HG03139 (cell line): ENCODE measurements around the gene GALT.

Experiments used
- ATAC-seq: cut with Tn5 transposase; IDR thresholded peaks from one replicate; pipeline ENCODE4 v1.9.1; 2021; ENCODE audit not compliant: unreplicated experiment

The GALT gene

GRCh38 chr9:34646211-34647083 is at the start of gene GALT:
TSS of gene GALT (plus strand) at chr9:34646675. CDS start at chr9:34646705, 30 bp downstream.
- peak; percentile 80 for ATAC-seq

- ATAC-seq, result no peak
Measured at GRCh38 chr9:34599546-34599945, 46.9 kb upstream of the GALT start.

DNA sequence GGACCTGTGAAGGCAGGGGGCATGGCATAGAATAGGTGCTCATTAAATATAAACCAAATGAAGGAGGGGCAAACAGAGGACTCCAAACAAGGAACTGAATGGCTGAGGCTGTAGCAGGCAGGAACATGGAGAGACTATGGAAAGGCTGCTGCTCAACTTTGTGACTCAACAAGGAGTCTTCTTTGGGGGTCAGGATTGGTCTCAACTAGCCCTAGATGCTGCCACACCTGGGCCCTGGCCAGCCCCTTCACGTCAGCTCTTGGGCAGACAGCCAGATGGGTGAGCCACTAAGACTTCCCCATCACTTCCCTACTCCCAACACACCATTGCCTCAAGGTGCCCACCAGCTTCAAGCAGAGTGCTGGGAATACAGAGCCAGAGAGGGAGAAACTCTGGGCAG is 45.6 kb upstream of the GALT start:
- no peak for ATAC-seq

DNA sequence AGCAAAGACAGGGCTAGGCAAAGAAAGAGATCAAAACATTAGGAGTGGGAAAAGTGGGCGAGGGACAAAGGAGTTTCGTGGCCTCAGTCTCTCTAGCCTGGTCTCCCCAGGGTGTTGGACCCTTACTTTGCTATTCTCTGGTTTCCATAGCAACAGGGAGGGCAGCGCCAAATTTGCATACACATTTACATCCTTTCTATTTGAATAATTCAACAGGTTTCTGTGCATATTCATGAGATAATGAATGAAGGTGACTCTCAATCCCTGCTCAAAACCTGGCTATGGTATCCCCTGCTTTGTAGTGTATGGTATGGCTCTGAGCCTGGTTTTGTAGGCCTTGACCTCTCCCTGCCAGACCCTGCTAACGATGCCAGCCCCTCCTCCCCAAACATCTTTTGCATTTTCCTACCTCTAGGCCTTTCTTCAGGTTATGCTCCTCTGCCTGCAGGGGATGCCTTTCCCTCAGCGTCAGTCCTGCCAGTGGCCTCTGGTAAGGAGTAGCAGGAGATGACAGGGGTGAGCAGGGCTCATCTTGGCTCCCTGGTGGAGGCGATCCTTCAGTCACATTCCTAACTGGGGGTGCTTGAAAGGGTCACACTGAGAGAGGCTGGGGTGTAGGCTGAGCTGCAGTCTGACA is 44.4 kb upstream of the GALT start:
- ATAC-seq, result no peak

DNA sequence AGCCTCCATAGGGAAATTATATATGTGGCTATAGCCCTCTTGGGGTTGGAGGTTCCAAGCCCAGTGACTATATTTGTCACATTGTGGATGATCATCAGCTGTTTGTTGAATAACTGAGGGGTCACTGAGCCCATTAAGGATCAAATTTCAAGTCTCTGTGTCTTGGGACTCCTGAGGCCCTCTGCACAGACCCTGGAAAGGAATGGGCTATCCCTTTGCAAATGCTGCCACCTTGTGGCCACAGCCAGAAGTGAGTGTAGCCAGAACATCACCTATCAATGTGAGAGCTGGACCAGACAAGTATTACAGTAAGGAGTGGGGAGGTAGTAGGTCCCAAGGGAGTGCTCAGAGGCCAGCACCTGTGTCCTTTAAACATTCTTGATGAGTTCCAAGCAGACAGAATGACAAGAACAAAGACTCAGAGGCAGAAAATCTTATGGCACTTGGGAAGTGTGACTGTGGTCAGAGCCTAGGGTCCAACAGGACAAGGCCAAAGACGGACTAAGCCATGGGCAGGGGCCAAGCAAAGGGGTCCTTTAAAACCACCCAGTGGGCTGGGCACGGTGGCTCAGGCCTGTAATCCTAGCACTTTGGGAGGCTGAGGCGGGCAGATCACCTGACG is 42.8 kb upstream of the GALT start:
- no peak for ATAC-seq

- no peak for ATAC-seq
Measured at GRCh38 chr9:34606190-34606589, 40.3 kb upstream of the GALT start.

GRCh38 chr9:34606905-34607304 is 39.6 kb upstream of the GALT start:
- ATAC-seq, result no peak

DNA sequence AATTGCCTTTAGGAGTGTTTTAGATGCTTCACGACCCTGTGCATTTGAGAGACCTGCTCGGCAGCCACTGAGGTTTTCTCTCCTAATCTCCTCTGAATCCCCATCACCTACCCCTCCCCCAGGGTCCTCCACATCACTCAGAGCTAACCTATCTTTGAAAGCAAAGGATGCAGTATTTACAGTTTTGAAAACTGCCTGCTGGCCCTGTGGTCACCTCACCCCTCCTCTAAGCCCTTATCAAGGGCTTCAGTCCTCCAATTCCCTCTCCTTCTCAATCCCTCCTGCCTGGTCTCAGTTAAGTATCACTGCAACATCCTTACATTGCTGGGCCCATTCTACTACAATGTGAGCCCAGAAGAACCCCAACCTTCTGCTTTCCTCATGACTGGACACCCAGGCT is 39.1 kb upstream of the GALT start:
- no peak for ATAC-seq

GRCh38 chr9:34610434-34611206 is 35.9 kb upstream of the GALT start:
- ATAC-seq, result no peak

GRCh38 chr9:34611251-34611810 is 35.1 kb upstream of the GALT start:
- no peak for ATAC-seq

GRCh38 chr9:34611811-34612787 is 34.4 kb upstream of the GALT start, which contains the start of gene RPP25L:
TSS of gene RPP25L (minus strand) at chr9:34612097. CDS start at chr9:34611296, 801 bp downstream.
- ATAC-seq, result peak; percentile 72

- no peak for ATAC-seq
Measured at GRCh38 chr9:34612788-34613390, 33.6 kb upstream of the GALT start.

DNA sequence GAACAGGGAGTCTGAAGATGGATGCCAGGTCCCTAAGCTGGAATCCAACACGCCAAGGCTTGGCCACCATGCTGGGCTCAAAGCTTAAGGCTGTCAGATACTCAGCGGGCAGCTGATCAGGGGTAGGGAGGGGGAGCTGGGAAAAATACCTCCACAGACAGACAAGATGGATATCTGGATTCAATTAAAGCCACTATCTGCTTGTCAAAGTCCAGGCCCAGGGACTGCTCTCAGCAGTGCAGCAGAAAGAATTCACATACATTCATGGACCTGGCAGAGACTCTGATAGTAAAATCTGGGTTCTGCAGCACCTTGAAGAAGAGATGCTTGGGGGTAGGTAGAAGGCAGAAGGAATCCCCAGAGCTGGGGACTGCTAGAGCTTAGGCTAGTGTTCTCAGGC is 31.3 kb upstream of the GALT start:
- ATAC-seq, result no peak

- ATAC-seq, result peak; percentile 97
Measured at GRCh38 chr9:34620061-34620994, 26.1 kb upstream of the GALT start, which contains the start of gene DCTN3. TSS of gene DCTN3 (minus strand) at chr9:34620495. CDS start at chr9:34620464, 31 bp downstream.

- no peak for ATAC-seq
Measured at GRCh38 chr9:34623374-34624235, 22.9 kb upstream of the GALT start.

DNA sequence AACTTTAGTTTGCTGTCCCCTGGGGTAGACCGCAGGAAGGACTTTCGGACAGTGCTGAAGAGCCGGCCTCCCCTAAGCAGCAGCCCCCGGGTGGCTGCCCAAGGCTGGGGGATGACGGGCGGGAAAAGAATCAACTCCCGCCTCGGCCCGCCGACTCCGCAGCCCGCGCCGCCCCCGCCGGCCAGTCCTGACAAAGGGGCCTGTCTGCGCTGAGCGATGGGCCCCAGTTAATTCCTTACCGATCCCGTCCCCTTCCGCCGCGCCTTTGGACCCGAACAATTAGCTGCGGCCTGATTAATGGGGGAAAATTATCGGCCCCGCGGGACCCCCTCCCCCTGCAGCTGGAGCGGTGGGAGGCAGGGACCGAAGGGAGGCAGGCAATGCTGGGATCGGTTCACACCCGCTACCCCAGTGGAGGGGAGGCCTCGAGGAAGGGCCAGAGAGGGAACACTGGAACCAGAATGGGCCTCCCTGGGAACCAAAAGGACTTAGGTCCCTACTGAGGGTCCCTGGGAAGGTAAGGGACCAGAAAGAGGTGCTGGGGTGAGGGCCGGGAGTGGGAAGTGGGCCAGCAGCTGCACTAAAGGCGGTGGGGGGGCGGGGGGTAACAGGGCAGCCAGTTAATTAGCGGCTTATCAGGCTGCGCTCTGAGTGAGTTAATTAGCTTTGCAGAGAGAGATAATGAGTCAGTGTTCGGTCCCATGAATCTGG is 21.8 kb upstream of the GALT start:
- ATAC-seq, result no peak

DNA sequence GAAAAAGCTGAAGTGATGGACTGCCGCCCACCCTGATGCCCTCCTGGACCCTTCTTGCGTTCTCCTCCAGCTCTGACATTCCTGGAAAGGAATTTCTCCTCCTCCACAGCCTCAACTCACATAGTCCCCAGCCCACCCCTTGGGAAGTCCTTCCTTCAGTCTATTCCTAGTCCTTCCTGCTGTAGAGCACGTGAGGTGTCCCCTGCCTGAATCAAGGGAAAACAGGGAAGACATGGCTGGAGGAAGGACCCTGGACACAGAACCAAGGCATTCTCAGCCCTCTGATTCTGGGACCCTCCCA is 21.3 kb upstream of the GALT start:
- ATAC-seq, result no peak
